Esophagus muscularis mucosa (tissue), 3 donors: ENCODE results near the gene DLG5.

Experiments
- CTCF ChIP-seq, 3 experiments: fragments of 200-600 bp in 2 of 3; fragments of 450-650 bp in 1 of 3; sonication (generic) in 2 of 3; IDR thresholded peaks; one replicate each; pipeline ENCODE4 v1.5.1; 2017 to 2019; ENCODE audit warnings: antibody characterized with exemption in 3 of 3, mild to moderate bottlenecking in 2 of 3, moderate library complexity in 1 of 3
- POLR2A ChIP-seq: fragments of 450-650 bp; IDR thresholded peaks from one replicate; pipeline ENCODE4 v1.6.1; 2017; ENCODE audit warnings: antibody characterized with exemption, moderate library complexity, mild to moderate bottlenecking, low read depth
- POLR2AphosphoS5 ChIP-seq, 2 donors: sonication (generic); formaldehyde crosslinking; IDR thresholded peaks; one replicate each; pipeline ENCODE4 v1.6.1; 2017; ENCODE audit warnings: antibody characterized with exemption in 2 of 2

- TF ChIP-seq CTCF (IDR thresholded peaks at IDR 0.05) = no peak
- TF ChIP-seq POLR2AphosphoS5 (IDR thresholded peaks at IDR 0.05) = no peak
- TF ChIP-seq POLR2A = no peak
These were observed 24.4 kb downstream of the DLG5 start for GRCh38 chr10:77902159-77902558.
